ENCODE data around the gene PATL1. TPM values are rescaled to one million over a fixed set of nuclear protein-coding genes. Genes with fewer than 3 reads are reported as not detected.

PATL1 gene
- total RNA-seq, 1 experiment from 2014 or later, result 57.0 TPM

- intact Hi-C loops (cut with micrococcal nuclease; ENCODE audit: unreplicated experiment), result no loop called here
- ATAC-seq (no peak), DNase-seq (ENCODE audit: low read depth, low spot score) (no peak)
- H3K4me1 ChIP-seq (ENCODE audit: control insufficient read depth, insufficient read depth, low read length), result no peaks in the 10 kb centered on the region
- CTCF ChIA-PET, result no interaction called here
- H3K36me3 ChIP-seq (ENCODE audit: control insufficient read depth, insufficient read depth, low read length), result no peaks in the 10 kb centered on the region
- H3K4me3 ChIP-seq (ENCODE audit: low read depth in 2 of 2, low read length in 2 of 2), result no peak overlapping the region
- in situ Hi-C loops (cut with HindIII; ENCODE audit: low pct_unique_long_range_greater_than_20kb, low sequenced_read_pairs), result no loop called here
- BruUV-seq (replicated peaks), result no TSS peak
- no peak overlapping the region for H3K27ac ChIP-seq (ENCODE audit: low read length)
- H3K9me3 ChIP-seq (ENCODE audit: control insufficient read depth, insufficient read depth, low read depth, low read length), result no peaks in the 10 kb centered on the region
- H3K27me3 ChIP-seq (ENCODE audit: control insufficient read depth, insufficient read depth, low read length), result no peaks in the 10 kb centered on the region
- TF ChIP-seq SIN3A (IDR thresholded peaks at IDR 0.05; ENCODE audit: borderline replicate concordance, insufficient read depth, low read depth, low read length) (no peak), POLR2AphosphoS5 (IDR thresholded peaks at IDR 0.05; ENCODE audit: low read depth, low read length) (no peak), CTCF (IDR thresholded peaks at IDR 0.05) (no peak), REST (IDR thresholded peaks at IDR 0.05; ENCODE audit: insufficient read depth in 1 of 2, low read depth in 2 of 2, low read length in 1 of 2) (no peak), TCF7L2 (IDR thresholded peaks at IDR 0.05; ENCODE audit: low read depth, low read length) (no peak)
- POLR2A ChIA-PET, result interaction anchor here (0.7 kb wide), 1 partner anchor 22 kb away, joined by 3 read pairs; the partner anchor contains the start of gene PATL1
Measured at GRCh38 chr11:59691156-59691555, 22.3 kb upstream of the PATL1 start.

- no TSS peak for BruUV-seq (replicated peaks)
- CTCF ChIA-PET, result interaction anchor here (0.7 kb wide), 1 partner anchor 241 kb away, joined by 6 read pairs; no protein-coding TSS in a partner anchor
Measured at GRCh38 chr11:59689015-59689414, 20.2 kb upstream of the PATL1 start.

More at GRCh38 chr11:59689015-59689414, 20.2 kb upstream of the PATL1 start:
- intact Hi-C loops (cut with micrococcal nuclease; ENCODE audit: unreplicated experiment) (no loop called here), in situ Hi-C loops (cut with HindIII; ENCODE audit: low pct_unique_long_range_greater_than_20kb, low sequenced_read_pairs) (no loop called here)
- H3K27ac ChIP-seq (ENCODE audit: low read length), result no peak overlapping the region
- POLR2A ChIA-PET, result no interaction called here
- TF ChIP-seq CTCF (IDR thresholded peaks at IDR 0.05), result no peak
- TF ChIP-seq SIN3A (IDR thresholded peaks at IDR 0.05; ENCODE audit: borderline replicate concordance, insufficient read depth, low read depth, low read length), result no peak
- no peak for TF ChIP-seq POLR2AphosphoS5 (IDR thresholded peaks at IDR 0.05; ENCODE audit: low read depth, low read length)
- TF ChIP-seq REST (IDR thresholded peaks at IDR 0.05; ENCODE audit: insufficient read depth in 1 of 2, low read depth in 2 of 2, low read length in 1 of 2), result no peak
- TF ChIP-seq TCF7L2 (IDR thresholded peaks at IDR 0.05; ENCODE audit: low read depth, low read length), result no peak
- H3K9me3 ChIP-seq (ENCODE audit: control insufficient read depth, insufficient read depth, low read depth, low read length), result no peaks in the 10 kb centered on the region
- ATAC-seq (no peak), DNase-seq (ENCODE audit: low read depth, low spot score) (no peak)
- no peaks in the 10 kb centered on the region for H3K36me3 ChIP-seq (ENCODE audit: control insufficient read depth, insufficient read depth, low read length)
- H3K4me1 ChIP-seq (ENCODE audit: control insufficient read depth, insufficient read depth, low read length), result no peaks in the 10 kb centered on the region
- H3K4me3 ChIP-seq (ENCODE audit: low read depth in 2 of 2, low read length in 2 of 2), result no peak overlapping the region
- H3K27me3 ChIP-seq (ENCODE audit: control insufficient read depth, insufficient read depth, low read length), result no peaks in the 10 kb centered on the region

Measured in Panc1 (cell line).